Femur (tissue), 1 donor: ENCODE measurements around the gene ICAM4.
"Not testable (repeated sequence)": the region's sequence is repeated elsewhere in the genome, so short reads cannot be mapped to it uniquely, and the experiment has no call there.

ENCODE experiments used
- DNase-seq: peaks from one replicate; pipeline ENCODE4 v3.0.0-alpha.2; 2017

The ICAM4 gene

DNA sequence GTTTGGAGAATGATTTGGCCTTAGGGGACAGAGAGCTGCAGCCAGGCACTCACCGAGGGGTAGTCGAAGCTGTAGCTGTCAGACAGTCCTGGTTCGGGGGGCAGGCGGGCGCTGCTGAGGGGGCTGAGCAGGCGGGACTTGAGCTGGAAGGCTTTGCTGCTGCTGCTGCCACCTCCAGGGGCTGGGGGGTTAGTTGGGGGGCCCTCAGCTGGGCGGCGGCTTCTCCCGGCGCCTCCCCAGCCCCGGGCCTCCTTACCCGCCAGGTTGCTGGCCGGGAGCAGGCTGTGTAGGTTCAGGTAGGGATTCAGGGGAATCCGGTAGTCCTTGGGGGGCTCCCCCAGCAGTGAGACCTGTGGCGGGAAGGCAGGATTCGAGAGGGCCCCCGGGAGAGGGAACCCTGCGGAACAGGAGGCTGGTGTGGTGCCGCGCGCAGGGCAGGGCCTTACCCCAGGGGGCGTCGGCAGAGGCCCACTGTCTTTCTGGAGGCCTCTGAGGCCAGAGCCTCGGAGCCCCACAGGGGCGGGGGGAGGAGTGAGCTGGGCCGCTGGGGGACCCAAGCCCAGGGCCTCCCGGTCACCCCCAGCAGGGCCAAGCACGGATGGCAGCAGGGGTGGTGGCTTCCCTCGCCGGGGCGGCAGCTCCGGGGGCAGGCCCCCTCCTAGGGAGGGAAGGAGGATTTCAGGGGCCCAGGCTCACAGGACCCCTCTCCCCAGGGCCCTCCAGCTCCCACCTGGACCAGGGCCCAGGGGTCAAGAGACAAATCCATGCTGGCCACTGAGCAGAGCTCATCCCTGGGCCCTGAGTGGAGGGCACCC lies 34.1 kb downstream of the ICAM4 start:
- no peak for DNase-seq

DNA sequence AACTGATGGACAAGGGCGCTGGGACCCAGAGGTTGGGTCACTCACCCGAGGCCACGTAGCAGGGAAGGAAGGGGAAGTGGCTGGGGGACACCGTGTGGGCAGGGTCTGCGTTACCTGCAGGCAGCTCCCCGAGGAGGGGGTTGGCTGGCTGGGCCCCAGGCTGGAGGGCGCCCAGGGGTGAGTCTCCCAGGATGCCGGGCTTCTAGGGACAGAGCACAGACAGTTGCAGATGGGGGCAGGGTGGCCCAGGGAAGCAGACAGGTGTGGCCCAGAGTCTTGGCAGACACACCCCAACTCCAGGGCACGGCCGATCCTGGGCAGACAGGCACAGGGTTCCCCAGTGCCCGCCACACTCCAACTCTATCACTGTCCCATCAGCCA lies 34.7 kb downstream of the ICAM4 start:
- no peak for DNase-seq

DNA sequence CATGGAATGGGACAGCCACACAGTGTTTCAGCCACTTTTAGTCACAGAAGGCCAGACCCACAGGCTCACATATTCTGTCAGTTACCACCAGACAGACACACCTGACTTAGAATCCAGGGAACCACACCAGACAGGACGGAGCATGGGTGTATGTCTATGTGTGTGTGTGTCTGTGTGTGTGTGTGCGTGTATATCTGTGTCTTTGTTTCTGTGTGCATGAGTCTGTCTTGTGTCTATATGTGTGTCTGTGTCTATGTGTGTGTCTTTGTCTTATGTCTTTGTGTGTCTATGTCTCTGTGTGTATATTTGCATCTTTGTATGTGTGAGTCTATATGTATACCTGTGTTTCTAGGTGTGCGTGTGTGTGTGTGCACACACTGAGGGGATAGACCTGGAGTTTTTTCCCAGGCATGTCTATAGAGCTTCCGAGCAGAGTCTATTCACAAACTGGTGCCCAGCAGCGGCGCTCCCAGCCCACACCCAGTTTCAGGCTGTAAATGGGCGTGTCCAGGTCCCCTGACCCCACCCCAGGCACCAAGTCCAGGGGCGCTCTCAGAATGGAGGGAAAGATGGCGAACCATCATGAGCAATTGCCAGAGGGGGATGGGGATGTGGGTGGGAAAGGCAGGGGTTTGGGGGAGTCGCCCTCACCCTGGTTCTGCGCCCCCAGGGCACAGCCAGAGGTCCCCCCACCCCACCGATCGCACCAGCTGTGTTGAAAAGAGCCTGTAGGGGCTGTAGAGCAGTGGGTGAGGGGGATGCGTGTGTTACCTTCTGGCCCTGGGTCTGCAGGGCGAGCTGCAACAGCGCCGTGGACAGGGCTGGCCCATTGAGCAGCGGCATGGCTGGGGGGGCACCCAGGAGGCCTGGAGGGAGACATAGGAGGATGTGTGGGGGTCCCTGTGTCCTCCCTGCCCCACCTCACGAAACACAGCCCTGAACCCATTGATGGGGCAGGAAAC lies 35.4 kb downstream of the ICAM4 start:
- no peak for DNase-seq

DNA sequence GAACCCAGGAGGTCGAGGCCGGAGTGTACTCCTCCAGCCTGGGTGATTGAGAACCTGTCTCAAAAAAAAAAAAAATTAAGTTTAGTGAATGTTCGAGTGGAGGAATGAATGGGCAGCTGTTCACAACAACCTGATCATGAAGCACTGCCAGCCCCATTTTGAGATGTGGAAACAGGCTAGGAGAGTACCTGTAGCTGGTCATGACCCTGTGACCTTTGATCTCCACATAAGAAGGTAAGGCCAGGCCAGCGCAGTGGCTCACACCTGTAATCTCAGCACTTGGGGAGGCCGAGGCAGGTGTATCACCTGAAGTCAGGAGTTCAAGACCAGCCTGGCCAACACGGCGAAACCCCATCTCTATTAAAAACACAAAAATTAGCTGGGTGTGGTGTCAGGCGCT lies 39.0 kb downstream of the ICAM4 start:
- DNase-seq, result no peak

DNA sequence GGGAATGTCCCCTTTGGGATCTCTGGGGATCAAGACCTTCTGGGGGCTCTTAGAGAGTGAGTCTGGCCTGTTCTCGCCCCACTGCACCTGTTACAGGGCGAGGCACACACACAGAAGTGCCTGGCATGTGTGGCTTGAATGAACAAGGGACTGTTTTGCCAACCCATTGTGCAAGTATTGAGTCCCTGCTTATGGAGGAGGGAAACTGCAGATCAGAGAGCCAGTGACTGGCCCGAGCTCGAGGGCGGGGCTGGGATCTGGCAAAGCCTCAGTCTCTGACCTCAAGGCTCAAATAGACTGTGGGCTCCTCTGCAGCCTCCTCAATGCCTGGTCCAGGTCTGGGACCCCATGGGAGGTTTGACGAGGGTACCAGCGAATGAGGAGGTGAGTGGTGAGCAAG lies 41.0 kb downstream of the ICAM4 start:
- no peak for DNase-seq

DNA sequence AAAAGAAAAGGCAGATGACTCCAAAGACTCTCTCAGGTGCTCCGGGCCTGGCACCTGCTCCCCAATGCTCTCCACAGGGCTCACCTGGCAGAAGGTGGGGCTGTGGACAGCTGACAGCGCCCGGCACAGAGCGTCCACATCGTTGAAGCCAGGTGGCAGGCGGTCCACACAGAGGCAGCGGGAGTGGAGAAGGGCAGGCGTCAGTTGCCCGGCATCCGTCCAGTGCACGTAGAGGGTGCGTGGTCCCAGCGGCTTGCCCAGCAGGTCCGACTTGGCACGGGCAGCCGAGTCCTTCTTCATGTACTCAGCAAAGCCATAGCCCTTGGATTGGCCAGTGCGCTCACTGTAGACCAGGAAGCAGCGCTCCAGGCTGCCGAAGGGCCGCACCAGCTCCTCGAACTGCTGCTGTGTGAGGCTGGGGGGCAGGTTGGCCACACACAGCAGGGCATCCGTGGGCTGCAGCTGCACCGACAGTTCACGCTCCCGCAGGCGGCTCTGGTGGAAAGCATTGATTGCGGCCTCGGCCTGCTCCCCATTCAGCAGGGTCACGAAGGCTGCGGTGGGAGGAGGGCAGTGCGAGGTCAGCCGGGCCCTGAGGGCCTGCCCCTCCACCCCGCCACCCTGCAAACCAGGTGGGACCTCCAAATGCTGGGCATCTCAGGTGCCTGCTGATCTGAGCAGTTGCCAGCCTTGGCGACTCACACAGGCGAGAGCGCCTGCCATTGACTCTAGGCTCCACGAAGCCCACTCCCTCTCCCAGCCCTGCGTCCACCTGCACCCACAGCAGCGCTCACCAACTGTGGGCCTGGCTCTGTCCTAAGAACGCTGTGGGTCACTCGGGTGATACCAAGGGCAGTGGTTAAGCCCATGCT lies 42.0 kb downstream of the ICAM4 start:
- no peak for DNase-seq

DNA sequence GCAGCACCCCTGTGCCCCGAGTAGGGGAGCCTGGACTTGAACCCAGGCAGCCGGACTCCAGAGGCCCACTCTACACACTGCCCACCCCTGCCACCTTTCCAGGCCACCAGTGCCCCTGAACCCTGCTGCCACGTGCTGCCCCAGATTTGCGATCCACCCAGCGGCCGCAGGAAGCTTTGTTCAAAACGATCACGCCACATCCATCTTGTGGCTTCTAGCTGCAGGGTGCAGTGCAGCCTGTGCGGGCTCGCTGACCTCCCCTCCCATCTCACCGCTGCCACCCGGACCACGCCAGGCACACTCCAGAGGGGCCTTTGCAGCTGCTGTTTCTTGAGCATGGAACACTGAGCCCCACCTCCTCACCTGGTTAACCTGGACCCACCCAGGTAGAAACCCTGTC lies 42.8 kb downstream of the ICAM4 start:
- DNase-seq, result no peak

DNA sequence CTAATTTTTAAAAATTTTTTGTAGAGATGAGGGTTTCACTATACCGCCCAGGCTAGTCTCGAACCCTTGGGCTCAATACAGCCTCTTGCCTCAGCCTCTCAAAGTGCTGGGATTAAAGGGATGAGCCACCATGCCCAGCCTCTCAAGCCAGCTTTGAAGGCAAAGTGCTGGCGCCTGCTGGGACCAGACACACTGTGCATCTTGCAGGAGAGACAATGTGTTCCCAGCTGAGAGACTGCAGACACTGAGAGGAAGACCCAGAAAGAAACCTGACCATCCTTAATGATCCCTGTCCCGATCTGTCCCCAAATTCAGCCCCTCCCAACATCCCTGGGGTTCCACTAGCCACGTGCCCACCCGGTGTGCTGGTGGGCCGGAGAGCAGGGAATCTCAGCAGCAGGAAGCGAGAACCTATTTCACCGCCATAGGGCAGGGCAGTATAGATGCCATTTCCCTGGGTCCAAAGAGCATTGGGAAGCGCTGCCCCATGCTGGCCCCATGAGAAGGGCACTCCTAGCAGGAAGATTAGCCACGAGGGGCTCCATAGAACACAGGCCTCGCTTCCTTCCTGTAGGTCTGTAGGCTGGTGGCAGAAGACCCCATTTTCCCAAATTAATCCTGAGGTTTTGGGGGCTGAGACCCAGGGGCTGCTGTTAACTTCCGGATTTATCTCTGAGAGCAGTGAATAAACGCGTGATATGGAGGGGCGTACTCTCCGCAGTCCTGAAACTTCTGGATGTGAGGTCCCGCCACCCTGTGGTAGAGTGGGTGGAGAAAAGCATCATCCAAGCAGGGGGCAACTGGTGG lies 45.6 kb downstream of the ICAM4 start:
- no peak for DNase-seq

DNA sequence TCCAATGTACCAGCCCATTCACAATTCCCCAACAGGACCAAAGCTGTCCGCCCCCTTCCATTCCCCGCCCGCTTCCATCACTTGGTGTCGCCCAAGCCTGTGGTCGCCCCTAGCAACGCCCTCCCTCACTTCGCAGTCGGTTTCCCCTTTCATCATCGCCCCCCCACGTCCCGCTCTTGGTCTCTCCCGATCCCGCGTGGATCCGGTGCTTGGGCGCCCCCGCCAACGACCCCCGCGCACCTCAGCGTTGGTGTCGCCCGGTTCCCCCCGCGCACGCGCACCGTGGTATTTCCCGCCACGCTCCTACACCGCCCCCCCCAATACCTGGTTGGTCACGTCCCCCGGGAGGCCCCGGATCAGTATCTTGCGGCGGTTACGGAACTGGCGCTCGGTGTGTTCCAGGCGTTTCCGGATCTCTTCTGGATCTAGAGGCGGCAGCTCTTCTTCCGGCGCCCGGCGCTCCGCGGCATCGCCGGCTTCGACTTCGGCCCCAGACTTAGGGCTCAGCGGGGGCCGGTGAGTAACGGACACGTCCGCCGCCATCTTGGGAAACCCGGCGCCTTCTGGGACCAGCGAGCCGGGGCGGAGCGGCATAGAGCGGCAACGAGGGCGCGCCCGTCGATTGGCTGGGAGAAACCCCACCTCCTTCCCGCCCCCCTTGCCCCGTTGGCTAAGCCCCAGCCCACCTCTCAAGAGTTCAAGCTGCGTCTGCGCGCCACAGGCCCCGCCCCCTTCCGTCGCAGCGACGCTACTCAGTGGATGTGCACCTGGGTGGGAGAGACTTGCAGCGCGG lies 46.4 kb downstream of the ICAM4 start, which contains the start of gene RAVER1:
Gene RAVER1, minus strand, starts transcription at position 565 of the 793 bp plus-strand sequence. Its CDS starts 22 bp downstream, at position 543.
- peak; percentile 99 for DNase-seq

DNA sequence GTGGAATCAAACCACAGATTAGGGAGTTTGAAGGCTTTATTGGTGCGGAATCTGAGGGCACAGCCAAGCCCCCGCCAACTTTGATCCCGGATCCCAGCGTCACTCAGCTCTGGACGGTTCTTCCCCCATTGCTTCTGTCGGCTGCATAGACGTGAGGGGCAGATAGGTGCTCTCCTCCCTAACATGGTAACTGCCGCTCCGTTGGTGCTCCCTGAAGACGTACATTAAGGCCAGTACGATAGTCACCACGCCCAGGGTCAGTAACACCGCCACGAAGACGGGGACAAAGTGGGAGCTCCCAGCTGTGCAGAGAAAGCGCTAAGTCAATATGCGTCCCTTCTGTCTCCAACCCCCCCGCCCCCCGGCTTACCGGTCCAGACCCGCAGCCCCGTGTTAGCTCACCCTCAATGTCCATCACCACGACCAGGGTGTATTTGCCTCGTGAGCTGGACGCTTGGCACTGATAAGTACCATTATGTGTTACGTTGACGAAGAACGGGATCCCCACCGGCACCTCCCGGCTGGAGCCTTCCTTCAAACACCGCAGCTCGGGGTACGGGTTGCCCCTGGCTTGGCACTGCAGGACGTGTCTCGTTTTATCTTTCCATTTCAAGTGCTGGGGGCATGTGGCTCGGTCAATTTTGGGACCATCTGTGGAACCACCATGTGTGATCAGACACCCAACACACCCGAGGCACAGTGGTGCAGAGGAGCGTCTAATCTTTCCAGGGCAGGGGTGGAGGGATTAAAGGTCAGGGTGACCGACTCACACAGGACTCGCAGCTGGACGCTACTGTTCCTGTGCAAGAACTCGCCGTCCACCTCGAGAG lies 47.2 kb downstream of the ICAM4 start:
- no peak for DNase-seq

DNA sequence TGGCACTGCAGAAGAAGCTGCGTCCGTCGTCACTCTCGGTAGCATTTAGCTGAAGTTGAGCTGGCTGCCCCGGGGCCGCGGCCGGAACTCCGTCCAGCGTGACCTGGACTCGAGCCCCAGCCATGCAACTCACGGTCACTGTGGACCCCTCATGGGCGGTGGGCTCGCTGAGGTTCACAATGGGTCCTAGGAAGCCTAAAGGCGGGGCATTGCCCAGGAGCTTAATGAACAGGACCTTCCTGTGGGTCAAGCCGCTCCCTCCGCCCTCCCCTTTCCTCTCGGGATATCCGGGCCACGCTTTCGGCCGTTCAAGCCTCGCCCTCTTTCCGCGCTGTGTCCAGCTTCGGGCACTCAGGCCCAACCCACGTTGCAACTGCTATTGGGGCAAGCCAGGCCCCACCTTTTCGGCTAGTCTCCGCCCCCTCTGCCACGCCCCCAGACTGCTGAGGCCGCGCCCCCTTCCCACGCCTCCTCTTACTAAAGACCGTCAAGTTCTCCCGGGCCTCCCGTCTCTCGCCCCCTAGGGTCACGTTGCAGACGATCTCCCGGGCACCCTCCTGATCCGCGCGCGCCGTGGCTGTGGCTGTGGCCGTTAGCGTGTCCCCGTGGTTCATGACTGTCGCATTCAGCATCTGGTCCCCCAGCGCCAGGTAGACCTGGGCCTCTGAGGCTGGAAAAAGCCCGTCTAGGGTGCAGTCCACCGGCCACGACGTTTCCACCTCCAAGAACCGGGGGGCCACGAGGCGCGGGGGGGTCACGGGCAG lies 48.0 kb downstream of the ICAM4 start:
- DNase-seq, result peak; percentile 95

DNA sequence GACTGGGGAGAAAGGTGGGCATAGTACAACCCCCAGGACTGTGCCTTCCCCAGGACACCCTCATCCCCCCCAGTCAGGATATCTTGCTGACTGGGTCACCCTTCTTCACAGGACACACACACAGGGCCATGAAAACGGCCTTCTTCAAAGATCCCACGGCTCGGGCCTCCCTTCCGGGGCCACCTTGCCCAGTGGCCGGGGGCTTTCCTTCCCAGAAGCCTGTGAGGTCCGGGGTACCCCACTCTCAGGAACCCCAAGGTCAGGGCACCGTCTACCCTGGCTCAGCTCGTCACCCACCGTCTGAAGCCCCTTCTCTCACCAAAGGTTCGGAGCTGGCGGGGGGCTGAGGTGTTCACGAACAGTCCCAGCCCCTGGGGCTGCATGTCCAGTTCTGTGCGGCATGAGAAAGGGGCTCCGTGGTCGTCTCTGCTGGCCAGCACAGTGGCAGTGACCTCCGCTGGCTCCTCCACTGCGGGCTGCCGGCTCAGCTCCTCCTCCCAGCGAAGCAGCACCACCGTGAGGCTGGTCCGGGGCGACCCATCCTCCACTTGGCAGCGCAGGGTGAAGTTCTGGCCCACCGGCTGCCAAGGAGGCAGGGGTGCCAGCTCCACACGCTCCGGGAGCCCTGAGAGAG lies 48.7 kb downstream of the ICAM4 start:
- DNase-seq, result no peak

DNA sequence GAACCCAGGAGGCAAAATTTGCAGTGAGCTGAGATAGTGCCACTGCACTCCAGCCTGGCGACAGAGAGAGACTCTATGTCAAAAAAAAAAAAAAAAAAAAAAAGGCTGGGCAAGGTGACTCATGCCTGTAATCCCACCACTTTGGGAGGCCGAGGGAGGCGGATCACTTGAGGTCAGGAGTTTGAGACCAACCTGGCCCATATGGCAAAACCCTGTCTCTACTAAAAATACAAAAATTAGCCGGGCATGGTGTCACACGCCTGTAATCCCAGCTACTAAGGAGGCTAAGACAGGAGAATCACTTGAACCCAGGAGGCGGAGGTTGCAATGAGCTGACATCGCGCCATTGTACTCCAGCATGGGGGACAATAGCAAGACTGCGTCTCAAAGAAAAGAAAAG lies 50.0 kb downstream of the ICAM4 start:
- not testable (repeated sequence) for DNase-seq
